Caco-2 (cell line): Measurements from ENCODE around the gene MPC1. TPM values are rescaled to one million over a fixed set of nuclear protein-coding genes. Genes with fewer than 3 reads are reported as not detected.
A peak's percentile ranks its signal among the peaks of the same experiment; 100 is the strongest.

Experiments used
- BruUV-seq: library from RNA; stranded (reverse); fragments of 400-500 nt; replicated peaks from 2 replicates; lab custom pipeline; 2021; lab: Mats Ljungman, UMichigan
- CTCF ChIA-PET: fragments of 300-600 bp; sonication (Branson Sonifier 250); formaldehyde crosslinking; loops from one replicate; lab custom pipeline; 2022; ENCODE audit warnings: antibody characterized with exemption; lab: Charles Lee
- POLR2A ChIA-PET: fragments of 300-600 bp; sonication (Branson Sonifier 250); formaldehyde crosslinking; loops from one replicate; lab custom pipeline; 2022; ENCODE audit warnings: antibody characterized with exemption; lab: Charles Lee
- DNase-seq, 2 experiments: peaks; one replicate each; pipeline versions ENCODE4 v3.0.0 to v3.0.0-alpha.2; 2020 to 2022
- H3K27me3 ChIP-seq: replicated peaks from 2 replicates; pipeline ENCODE4 v1.6.0; 2011; ENCODE audit warnings: low read length; ENCODE audit not compliant: control insufficient read depth, insufficient read depth
- H3K36me3 ChIP-seq: 2 replicates; pipeline ENCODE4 v1.5.1; 2011; ENCODE audit warnings: low read length; ENCODE audit not compliant: control insufficient read depth, insufficient read depth
- H3K4me1 ChIP-seq: fragments of 250-450 bp; sonication (Bioruptor Pico); 2 replicates; pipeline ENCODE4 v1.5.1; 2020; ENCODE audit warnings: mild to moderate bottlenecking
- H3K4me3 ChIP-seq: 2 replicates; pipeline ENCODE4 v1.5.1; 2011; ENCODE audit warnings: low read depth, mild to moderate bottlenecking, control low read depth, low read length
- H3K9me3 ChIP-seq: fragments of 250-450 bp; sonication (Bioruptor Pico); 2 replicates; pipeline ENCODE4 v1.5.1; 2020; ENCODE audit warnings: mild to moderate bottlenecking, moderate library complexity
- H3K27ac Mint-ChIP-seq: one replicate; pipeline ENCODE4 v1.8.0; 2022; ENCODE audit warnings: mixed read lengths; ENCODE audit not compliant: unreplicated experiment
- H3K27me3 Mint-ChIP-seq: one replicate; pipeline ENCODE4 v1.8.0; 2022; ENCODE audit warnings: mixed read lengths; ENCODE audit not compliant: insufficient read depth, unreplicated experiment
- H3K36me3 Mint-ChIP-seq: one replicate; pipeline ENCODE4 v1.8.0; 2022; ENCODE audit warnings: mild to moderate bottlenecking, mixed read lengths; ENCODE audit not compliant: insufficient read depth, unreplicated experiment
- H3K4me1 Mint-ChIP-seq: one replicate; pipeline ENCODE4 v1.8.0; 2022; ENCODE audit warnings: low read depth, mixed read lengths; ENCODE audit not compliant: unreplicated experiment
- H3K4me3 Mint-ChIP-seq: one replicate; pipeline ENCODE4 v1.8.0; 2022; ENCODE audit warnings: mild to moderate bottlenecking, moderate library complexity, mixed read lengths; ENCODE audit not compliant: unreplicated experiment
- H3K9me3 Mint-ChIP-seq: one replicate; pipeline ENCODE4 v1.8.0; 2022; ENCODE audit warnings: mixed read lengths; ENCODE audit not compliant: unreplicated experiment
- intact Hi-C: fragments of 100-400 bp; cut with micrococcal nuclease; formaldehyde crosslinking; loops from one replicate; pipeline ENCODE4 v1.10.0; 2022; ENCODE audit not compliant: unreplicated experiment
- total RNA-seq: library from RNA; stranded (reverse); gene quantifications from 2 replicates; pipeline ENCODE4 v1.2.3, GENCODE V29; 2022
- TF ChIP-seq, protein P1 (sequence below), 2 experiments: fragments of 200-600 bp in 1 of 2; IDR thresholded peaks; 1 replicate in 1 of 2; 2 replicates in 1 of 2; pipeline versions ENCODE4 v1.5.1 to v1.8.0; 2011 to 2022; ENCODE audit warnings: antibody characterized with exemption in 1 of 2, control low read depth in 1 of 2, inconsistent platforms in 1 of 2, low read depth in 1 of 2, low read length in 1 of 2, mild to moderate bottlenecking in 1 of 2, moderate library complexity in 1 of 2; ENCODE audit not compliant: insufficient read depth in 1 of 2, severe bottlenecking in 1 of 2, unreplicated experiment in 1 of 2

The MPC1 gene
- total RNA-seq, 1 experiment from 2014 or later = 19.7 TPM

DNA sequence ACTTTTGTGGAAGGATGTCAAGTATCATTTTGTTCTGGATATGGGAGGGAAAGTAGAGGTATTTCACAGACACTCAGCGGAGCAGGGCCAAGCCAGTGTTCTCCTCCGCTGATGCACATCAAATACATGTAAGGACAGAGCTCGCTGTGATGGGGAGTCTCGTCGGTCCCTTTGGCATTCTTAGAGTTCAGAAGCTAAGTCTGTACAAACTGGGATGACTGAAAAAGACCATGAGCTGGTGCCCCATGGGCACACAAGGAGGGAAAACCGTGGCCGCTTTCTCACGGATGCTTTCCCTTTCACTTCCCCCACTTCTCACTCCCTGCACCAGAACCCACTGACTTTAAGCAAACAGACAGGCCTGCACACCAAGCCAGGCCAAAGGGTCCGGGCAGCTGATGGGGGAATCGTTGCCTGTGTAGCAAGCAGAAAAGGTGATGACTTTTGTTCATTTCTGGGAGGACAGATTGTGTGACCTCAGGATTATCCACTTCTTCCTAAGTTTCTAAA, 27.7 kb upstream of the MPC1 start:
- Histone ChIP-seq H3K4me3 (no peak overlapping the region), H3K9me3 (no peaks in the 10 kb centered on the region), H3K36me3 (no peaks in the 10 kb centered on the region), H3K4me1 (peaks cover 10% of the 10 kb centered on the region; the same call in 1 of the 2 replicates), H3K27me3 (no peaks in the 10 kb centered on the region)
- BruUV-seq = no TSS peak
- no peaks in the 10 kb centered on the region for H3K36me3 Mint-ChIP-seq
- peaks cover 9% of the 10 kb centered on the region for H3K4me1 Mint-ChIP-seq
- no peak overlapping the region for H3K4me3 Mint-ChIP-seq
- intact Hi-C loops = no loop called here
- peaks cover 4% of the 10 kb centered on the region for H3K9me3 Mint-ChIP-seq
- H3K27me3 Mint-ChIP-seq = peaks cover 5% of the 10 kb centered on the region
- ChIA-PET POLR2A (interaction anchor here (0.6 kb wide), 1 partner anchor 744 kb away, joined by 4 read pairs; no protein-coding TSS in a partner anchor), CTCF (no interaction called here)
- no peak overlapping the region for H3K27ac Mint-ChIP-seq
- TF ChIP-seq, protein P1, sequence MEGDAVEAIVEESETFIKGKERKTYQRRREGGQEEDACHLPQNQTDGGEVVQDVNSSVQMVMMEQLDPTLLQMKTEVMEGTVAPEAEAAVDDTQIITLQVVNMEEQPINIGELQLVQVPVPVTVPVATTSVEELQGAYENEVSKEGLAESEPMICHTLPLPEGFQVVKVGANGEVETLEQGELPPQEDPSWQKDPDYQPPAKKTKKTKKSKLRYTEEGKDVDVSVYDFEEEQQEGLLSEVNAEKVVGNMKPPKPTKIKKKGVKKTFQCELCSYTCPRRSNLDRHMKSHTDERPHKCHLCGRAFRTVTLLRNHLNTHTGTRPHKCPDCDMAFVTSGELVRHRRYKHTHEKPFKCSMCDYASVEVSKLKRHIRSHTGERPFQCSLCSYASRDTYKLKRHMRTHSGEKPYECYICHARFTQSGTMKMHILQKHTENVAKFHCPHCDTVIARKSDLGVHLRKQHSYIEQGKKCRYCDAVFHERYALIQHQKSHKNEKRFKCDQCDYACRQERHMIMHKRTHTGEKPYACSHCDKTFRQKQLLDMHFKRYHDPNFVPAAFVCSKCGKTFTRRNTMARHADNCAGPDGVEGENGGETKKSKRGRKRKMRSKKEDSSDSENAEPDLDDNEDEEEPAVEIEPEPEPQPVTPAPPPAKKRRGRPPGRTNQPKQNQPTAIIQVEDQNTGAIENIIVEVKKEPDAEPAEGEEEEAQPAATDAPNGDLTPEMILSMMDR (IDR thresholded peaks at IDR 0.05; ENCODE audit: insufficient read depth in 1 of 2, low read depth in 1 of 2, low read length in 1 of 2, severe bottlenecking in 1 of 2, unreplicated experiment in 1 of 2) = no peak
- no peak for DNase-seq

DNA sequence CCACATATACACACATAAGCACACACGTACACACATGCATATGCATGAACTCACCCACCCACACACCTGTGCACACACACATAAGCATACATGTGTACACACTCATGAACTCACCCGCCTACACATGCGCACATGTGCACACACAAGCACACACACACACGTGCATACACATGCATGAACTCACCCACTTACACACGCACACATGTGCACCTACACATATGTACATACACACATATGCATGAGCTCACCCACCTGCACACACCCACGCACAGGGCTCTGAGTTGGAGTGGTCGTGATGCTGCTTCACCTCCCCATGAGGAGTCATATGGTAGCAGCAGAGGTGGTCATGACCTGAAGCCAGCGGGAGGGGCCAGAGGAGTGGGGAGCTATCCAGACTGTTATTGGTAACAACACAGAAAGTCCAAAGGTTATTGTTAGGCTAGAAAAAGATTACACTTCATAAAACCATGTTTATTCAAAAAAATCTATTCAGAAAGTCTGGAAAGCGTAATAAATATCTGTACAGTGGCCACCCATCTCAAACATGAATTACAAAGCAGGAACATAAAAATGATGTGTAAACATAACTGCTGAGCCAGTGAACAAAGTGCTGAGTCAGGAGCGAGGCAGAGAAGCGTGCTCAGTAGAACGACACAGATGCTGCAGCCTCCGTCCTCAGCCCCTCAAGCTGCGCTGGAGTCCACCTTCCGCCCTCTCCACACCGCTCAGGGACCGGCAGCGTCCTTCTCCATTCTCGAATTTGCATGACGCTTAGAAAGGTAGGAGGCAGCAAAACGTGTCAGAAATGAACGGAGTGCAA, 26.4 kb upstream of the MPC1 start:
- intact Hi-C loops = no loop called here
- BruUV-seq = no TSS peak
- ChIA-PET CTCF (no interaction called here), POLR2A (no interaction called here)
- H3K9me3 ChIP-seq = no peaks in the 10 kb centered on the region
- no peaks in the 10 kb centered on the region for H3K36me3 ChIP-seq
- DNase-seq = peak in 1 of 2 experiments; percentile 29
- no peak overlapping the region for H3K4me3 ChIP-seq
- H3K27me3 ChIP-seq = no peaks in the 10 kb centered on the region
- Mint-ChIP-seq H3K36me3 (no peaks in the 10 kb centered on the region), H3K9me3 (no peaks in the 10 kb centered on the region), H3K27ac (no peak overlapping the region), H3K4me1 (peaks cover 9% of the 10 kb centered on the region), H3K4me3 (no peak overlapping the region), H3K27me3 (peaks cover 5% of the 10 kb centered on the region)
- H3K4me1 ChIP-seq = peaks cover 10% of the 10 kb centered on the region; the same call in 1 of the 2 replicates
- TF ChIP-seq, protein P1 (IDR thresholded peaks at IDR 0.05; ENCODE audit: insufficient read depth in 1 of 2, low read depth in 1 of 2, low read length in 1 of 2, severe bottlenecking in 1 of 2, unreplicated experiment in 1 of 2) = no peak

DNA sequence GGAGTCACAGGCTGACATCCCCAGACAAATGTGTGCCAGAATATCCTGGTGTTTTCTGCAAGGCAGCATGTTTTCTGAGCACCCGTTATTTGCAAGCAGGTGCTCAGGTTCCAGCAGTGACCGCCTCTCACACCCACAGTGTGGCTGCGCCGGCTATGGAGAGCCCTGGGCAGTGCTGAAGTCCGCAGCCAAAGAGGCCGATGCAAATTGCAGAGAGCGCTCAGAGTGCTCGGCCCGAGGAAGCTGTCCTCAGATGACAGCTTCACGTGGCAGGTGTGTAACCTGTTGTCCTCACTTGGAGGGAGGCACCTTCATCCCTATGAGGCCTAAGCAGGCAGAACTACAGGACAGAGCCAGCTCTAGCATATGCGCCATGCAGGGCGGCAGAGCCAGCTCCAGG, 23.5 kb upstream of the MPC1 start:
- no TSS peak for BruUV-seq
- no peaks in the 10 kb centered on the region for H3K36me3 Mint-ChIP-seq
- Histone ChIP-seq H3K4me1 (peaks cover 10% of the 10 kb centered on the region; the same call in 1 of the 2 replicates), H3K36me3 (no peaks in the 10 kb centered on the region), H3K27me3 (no peaks in the 10 kb centered on the region), H3K4me3 (no peak overlapping the region), H3K9me3 (no peaks in the 10 kb centered on the region)
- H3K9me3 Mint-ChIP-seq = no peaks in the 10 kb centered on the region
- H3K27ac Mint-ChIP-seq = no peak overlapping the region
- H3K27me3 Mint-ChIP-seq = peaks cover 5% of the 10 kb centered on the region
- CTCF ChIA-PET = no interaction called here
- DNase-seq = no peak
- H3K4me1 Mint-ChIP-seq = peaks cover 9% of the 10 kb centered on the region
- TF ChIP-seq, protein P1 (IDR thresholded peaks at IDR 0.05; ENCODE audit: insufficient read depth in 1 of 2, low read depth in 1 of 2, low read length in 1 of 2, severe bottlenecking in 1 of 2, unreplicated experiment in 1 of 2) = no peak
- no peak overlapping the region for H3K4me3 Mint-ChIP-seq
- POLR2A ChIA-PET = no interaction called here
- intact Hi-C loops = no loop called here
